ENCODE measurements around the gene PTPN1. TPM values are rescaled to one million over a fixed set of nuclear protein-coding genes. Genes with fewer than 3 reads are reported as not detected.

Gene PTPN1
- polyA plus RNA-seq, 1 donor (not counting 4 experiments of a cell fraction or from before 2014, with no cell fraction given) = 61.6 TPM

- H3K9ac ChIP-seq (ENCODE audit: control insufficient read depth, extremely low read depth, insufficient read depth, low read length) = no peak overlapping the region
- H3K4me3 ChIP-seq (ENCODE audit: control insufficient read depth in 2 of 3, extremely low read depth in 1 of 3, insufficient read depth in 2 of 3, low read depth in 1 of 3, low read length in 3 of 3) = no peak overlapping the region
- no peak for TF ChIP-seq EZH2 (IDR thresholded peaks at IDR 0.05; ENCODE audit: low read length)
- TF ChIP-seq, protein P1, sequence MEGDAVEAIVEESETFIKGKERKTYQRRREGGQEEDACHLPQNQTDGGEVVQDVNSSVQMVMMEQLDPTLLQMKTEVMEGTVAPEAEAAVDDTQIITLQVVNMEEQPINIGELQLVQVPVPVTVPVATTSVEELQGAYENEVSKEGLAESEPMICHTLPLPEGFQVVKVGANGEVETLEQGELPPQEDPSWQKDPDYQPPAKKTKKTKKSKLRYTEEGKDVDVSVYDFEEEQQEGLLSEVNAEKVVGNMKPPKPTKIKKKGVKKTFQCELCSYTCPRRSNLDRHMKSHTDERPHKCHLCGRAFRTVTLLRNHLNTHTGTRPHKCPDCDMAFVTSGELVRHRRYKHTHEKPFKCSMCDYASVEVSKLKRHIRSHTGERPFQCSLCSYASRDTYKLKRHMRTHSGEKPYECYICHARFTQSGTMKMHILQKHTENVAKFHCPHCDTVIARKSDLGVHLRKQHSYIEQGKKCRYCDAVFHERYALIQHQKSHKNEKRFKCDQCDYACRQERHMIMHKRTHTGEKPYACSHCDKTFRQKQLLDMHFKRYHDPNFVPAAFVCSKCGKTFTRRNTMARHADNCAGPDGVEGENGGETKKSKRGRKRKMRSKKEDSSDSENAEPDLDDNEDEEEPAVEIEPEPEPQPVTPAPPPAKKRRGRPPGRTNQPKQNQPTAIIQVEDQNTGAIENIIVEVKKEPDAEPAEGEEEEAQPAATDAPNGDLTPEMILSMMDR (optimal IDR thresholded peaks at IDR 0.05 in 1 of 3, IDR thresholded peaks at IDR 0.05 in 1 of 3, conservative IDR thresholded peaks at IDR 0.05 in 1 of 3; ENCODE audit: extremely low read depth in 1 of 3, insufficient read depth in 2 of 3, low read length in 3 of 3) = peak; percentile 51 to 64 (median 64)
- no peaks in the 10 kb centered on the region for H3K9me1 ChIP-seq (ENCODE audit: control insufficient read depth, extremely low read depth, insufficient read depth, low read length)
- H4K20me1 ChIP-seq (ENCODE audit: control insufficient read depth, extremely low read depth, insufficient read depth, low read length) = peaks cover 11% of the 10 kb centered on the region
- no peaks in the 10 kb centered on the region for H3K27me3 ChIP-seq (ENCODE audit: control insufficient read depth, extremely low read depth, insufficient read depth, low read length)
- H3K27ac ChIP-seq (ENCODE audit: control insufficient read depth, insufficient read depth, low read length) = no peak overlapping the region
- H3K36me3 ChIP-seq (ENCODE audit: control insufficient read depth in 2 of 2, extremely low read depth in 1 of 2, insufficient read depth in 2 of 2, low read length in 2 of 2) = peaks cover 66% of the 10 kb centered on the region in 2 experiments
- dilution Hi-C loops (cut with MboI; ENCODE audit: extremely low pct_ligation_motif_present, low sequenced_read_pairs) = no loop called here
- H3K9me3 ChIP-seq (ENCODE audit: control insufficient read depth, low read depth, low read length) = no peaks in the 10 kb centered on the region
- no peak for FAIRE-seq
- H3K79me2 ChIP-seq (ENCODE audit: control insufficient read depth, insufficient read depth, low read length) = peaks cover 11% of the 10 kb centered on the region
- H3K4me2 ChIP-seq (ENCODE audit: control insufficient read depth, extremely low read depth, insufficient read depth, low read depth, low read length) = no peak overlapping the region
- no peaks in the 10 kb centered on the region for H3K4me1 ChIP-seq (ENCODE audit: control insufficient read depth, extremely low read depth, insufficient read depth, low read length)
- no peak for DNase-seq (ENCODE audit: low read depth, low spot score)
- no peak overlapping the region for H2AFZ ChIP-seq (ENCODE audit: control insufficient read depth, low read length)
These were observed 70.0 kb downstream of the PTPN1 start for GRCh38 chr20:50580016-50580747.

DNA sequence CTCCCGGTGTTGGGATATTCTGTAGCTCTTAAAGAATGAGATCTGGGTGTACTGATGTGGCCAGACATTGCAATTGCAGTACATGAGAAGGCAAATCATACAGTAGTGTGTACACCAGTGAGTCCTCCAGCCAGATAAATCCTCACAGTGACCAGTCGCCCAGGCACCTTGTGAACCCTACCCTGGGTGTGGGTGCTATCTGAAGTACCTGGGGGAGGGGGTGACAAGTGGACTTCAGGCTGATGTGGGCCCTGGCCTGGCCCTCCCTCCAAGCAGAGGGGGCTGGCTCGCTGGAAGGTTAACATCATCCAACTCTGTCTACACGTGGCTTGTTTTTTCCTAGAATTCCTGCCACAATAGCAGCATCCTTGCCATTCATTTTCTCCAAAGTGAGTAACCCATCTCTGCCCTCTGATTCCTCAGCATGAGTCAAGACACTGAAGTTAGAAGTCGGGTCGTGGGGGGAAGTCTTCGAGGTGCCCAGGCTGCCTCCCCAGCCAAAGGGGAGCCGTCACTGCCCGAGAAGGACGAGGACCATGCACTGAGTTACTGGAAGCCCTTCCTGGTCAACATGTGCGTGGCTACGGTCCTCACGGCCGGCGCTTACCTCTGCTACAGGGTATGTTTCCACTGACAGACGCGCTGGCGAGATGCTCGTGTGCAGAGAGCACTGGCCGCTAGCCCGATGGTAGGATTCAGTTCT is 70.8 kb downstream of the PTPN1 start:
- Histone ChIP-seq H4K20me1 (ENCODE audit: control insufficient read depth, extremely low read depth, insufficient read depth, low read length) (peaks cover 10% of the 10 kb centered on the region), H3K4me3 (ENCODE audit: control insufficient read depth in 2 of 3, extremely low read depth in 1 of 3, insufficient read depth in 2 of 3, low read depth in 1 of 3, low read length in 3 of 3) (no peak overlapping the region), H3K27me3 (ENCODE audit: control insufficient read depth, extremely low read depth, insufficient read depth, low read length) (no peaks in the 10 kb centered on the region), H3K4me1 (ENCODE audit: control insufficient read depth, extremely low read depth, insufficient read depth, low read length) (no peaks in the 10 kb centered on the region), H3K79me2 (ENCODE audit: control insufficient read depth, insufficient read depth, low read length) (peaks cover 7% of the 10 kb centered on the region), H3K9me3 (ENCODE audit: control insufficient read depth, low read depth, low read length) (no peaks in the 10 kb centered on the region), H3K27ac (ENCODE audit: control insufficient read depth, insufficient read depth, low read length) (no peak overlapping the region), H2AFZ (ENCODE audit: control insufficient read depth, low read length) (no peak overlapping the region), H3K4me2 (ENCODE audit: control insufficient read depth, extremely low read depth, insufficient read depth, low read depth, low read length) (no peak overlapping the region), H3K9ac (ENCODE audit: control insufficient read depth, extremely low read depth, insufficient read depth, low read length) (no peak overlapping the region), H3K9me1 (ENCODE audit: control insufficient read depth, extremely low read depth, insufficient read depth, low read length) (no peaks in the 10 kb centered on the region), H3K36me3 (ENCODE audit: control insufficient read depth in 2 of 2, extremely low read depth in 1 of 2, insufficient read depth in 2 of 2, low read length in 2 of 2) (peaks cover 63 to 68% of the 10 kb centered on the region in 2 experiments)
- dilution Hi-C loops (cut with MboI; ENCODE audit: extremely low pct_ligation_motif_present, low sequenced_read_pairs) = no loop called here
- FAIRE-seq (no peak), DNase-seq (ENCODE audit: low read depth, low spot score) (no peak)
- TF ChIP-seq, protein P1 (optimal IDR thresholded peaks at IDR 0.05 in 1 of 3, IDR thresholded peaks at IDR 0.05 in 1 of 3, conservative IDR thresholded peaks at IDR 0.05 in 1 of 3; ENCODE audit: extremely low read depth in 1 of 3, insufficient read depth in 2 of 3, low read length in 3 of 3) = no peak
- TF ChIP-seq EZH2 (IDR thresholded peaks at IDR 0.05; ENCODE audit: low read length) = no peak

Data from keratinocyte (primary cell).